HuH-7 (cell line): ENCODE results near the gene GLO1.
"Not testable (repeated sequence)": the region's sequence is repeated elsewhere in the genome, so short reads cannot be mapped to it uniquely, and the experiment has no call there.

Experiments used
- DNase-seq: peaks from one replicate; pipeline ENCODE4 v3.0.0; 2011; ENCODE audit warnings: low spot score

Gene GLO1

DNA sequence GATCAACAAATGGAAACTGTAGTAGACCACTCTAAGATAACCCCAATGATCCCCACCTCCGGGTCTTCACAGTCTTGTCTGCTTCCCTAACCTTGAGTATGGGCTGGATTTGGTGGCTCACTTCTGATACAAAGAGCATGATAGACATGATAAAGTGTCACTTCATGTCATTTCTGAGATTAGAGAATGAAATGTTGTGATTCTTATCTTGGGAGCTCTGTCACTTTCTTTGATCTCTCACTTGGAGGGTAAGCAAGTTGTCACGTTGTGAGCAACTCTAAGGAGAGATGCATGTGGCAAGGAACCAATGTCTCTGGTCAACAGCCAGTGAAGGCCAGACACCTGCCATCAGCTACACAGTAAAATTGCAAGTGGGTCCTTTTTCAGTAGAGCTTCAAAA lies 3.0 kb upstream of the GLO1 start:
- DNase-seq = no peak

DNA sequence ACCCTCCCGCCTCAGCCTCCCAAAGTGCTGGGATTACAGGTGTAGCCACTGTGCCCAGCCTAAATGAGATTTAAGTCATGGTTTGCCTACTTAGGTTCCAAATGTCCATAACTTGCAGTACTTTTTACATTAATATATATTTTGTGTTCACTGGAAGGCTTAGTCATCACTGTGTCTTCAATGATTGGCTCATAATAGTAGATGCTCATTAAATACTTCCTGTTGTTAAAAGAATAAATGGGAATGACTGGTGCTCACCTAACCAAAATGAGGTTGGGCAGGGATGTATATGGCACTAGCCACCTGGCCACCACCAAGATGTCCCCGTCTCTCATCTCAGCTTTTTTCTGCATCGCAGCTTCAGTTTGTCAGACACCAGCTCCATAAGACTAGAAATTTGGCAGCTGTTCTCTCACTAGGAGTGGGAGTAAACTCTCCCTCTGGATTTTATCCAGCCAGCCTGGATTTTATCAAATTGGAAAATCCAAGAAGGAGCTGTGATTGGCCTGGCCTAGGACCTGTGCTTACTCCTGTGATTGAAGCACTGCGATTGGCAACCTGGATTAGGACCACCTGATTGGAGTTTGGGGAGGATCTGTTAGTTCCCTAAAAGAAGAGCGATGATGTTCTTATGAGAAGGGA lies 1.1 kb upstream of the GLO1 start:
- no peak for DNase-seq

- DNase-seq = no peak
Observed at GRCh38 chr6:38701551-38701950, 1.4 kb downstream of the GLO1 start.

GRCh38 chr6:38699702-38700101 lies 3.2 kb downstream of the GLO1 start:
- not testable (repeated sequence) for DNase-seq

GRCh38 chr6:38697846-38698245 lies 5.1 kb downstream of the GLO1 start:
- DNase-seq = no peak

DNA sequence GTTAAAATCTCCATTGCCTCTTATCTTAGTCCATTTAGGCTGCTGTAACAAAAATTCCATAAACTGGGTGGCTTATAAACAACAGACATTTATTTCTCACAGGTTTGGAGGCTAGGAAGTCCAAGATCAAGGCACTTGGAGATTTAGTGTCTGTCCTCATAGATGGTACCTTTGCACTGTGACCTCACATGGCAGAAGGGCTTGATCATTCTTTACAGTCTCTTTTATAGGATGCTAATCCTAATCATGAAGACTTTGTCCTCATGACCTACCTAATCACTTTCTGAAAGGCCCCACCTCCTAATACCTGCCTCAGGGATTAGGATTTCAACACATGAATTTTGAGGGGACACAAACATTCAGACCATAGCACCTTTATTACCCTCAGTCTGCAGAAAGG lies 6.6 kb downstream of the GLO1 start:
- no peak for DNase-seq

DNA sequence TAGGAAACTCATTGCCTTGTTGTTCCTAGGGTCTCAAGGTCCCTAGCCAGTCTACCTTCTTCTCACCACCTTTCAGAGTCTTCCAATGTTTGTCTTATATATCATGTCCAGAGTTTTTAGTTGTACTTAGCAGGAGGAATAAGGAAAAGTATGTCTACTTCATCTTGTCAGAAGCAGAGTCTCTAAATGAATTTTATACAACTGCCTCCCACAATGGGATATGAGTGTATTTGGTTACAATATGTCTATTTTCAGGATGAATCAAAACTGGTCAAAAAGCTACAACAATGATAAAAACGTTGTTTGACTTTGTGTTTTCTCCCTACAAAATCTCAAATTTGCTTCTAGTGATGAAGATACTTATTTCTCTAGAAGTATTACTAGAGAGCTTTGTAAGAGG lies 7.0 kb downstream of the GLO1 start:
- no peak for DNase-seq

GRCh38 chr6:38695227-38695900 lies 7.6 kb downstream of the GLO1 start:
- DNase-seq = no peak

- DNase-seq = no peak
Observed at GRCh38 chr6:38688579-38689087, 14.3 kb downstream of the GLO1 start.

DNA sequence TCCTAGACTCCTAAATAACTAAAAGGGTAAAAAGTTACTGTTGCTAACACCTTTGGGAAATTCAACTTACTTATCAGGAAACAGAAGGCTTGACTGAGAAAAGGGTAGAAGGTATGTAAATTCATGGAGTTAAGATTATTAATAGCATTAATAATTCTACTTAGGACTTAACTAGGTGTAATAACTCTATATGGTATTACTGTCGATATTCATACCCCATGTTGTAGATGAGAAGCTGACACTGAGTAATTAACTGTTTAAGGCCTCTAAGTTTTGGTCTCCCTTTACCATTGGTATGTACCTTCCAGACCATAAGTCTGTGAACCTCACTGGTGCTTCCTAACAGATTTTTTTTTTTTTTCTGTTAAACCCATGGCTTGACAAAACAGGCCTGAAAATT lies 15.4 kb downstream of the GLO1 start:
- DNase-seq = no peak

GRCh38 chr6:38687043-38687353 lies 15.9 kb downstream of the GLO1 start:
- no peak for DNase-seq

DNA sequence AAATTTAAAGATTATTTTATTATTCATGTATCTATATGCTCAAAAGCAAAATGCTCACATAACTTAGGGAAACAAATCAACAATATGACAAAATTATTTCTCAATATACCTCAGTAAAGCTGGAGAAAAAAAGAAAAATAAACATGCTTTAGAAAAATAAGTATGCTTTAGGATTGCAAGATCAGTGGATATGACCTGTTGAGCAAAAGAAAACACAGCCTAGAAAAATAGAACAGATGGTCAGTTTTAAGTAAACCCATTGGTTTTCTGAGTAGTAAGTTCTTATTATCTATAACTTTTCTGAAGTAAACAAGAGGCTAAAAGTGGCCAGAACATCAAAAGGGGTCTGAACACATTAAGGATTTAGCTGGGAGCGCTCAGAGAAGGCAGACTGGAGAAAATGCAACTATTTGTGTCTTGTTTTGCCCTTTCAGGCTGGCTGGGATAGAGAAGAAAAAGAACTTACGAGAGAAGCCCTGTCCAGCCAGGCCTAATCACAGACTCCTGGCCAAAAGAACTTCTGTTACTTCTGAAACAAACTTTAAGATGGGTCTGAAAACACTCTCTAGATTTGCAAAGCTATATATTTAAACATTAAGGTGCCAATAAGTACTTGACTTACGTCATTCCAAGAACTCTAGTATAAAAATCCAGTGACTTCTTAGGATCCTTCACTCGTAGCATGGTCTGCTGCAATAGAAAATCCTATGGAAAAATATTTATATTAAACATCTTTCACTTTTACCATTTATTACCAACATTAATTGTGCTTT lies 16.5 kb downstream of the GLO1 start:
- DNase-seq = no peak

DNA sequence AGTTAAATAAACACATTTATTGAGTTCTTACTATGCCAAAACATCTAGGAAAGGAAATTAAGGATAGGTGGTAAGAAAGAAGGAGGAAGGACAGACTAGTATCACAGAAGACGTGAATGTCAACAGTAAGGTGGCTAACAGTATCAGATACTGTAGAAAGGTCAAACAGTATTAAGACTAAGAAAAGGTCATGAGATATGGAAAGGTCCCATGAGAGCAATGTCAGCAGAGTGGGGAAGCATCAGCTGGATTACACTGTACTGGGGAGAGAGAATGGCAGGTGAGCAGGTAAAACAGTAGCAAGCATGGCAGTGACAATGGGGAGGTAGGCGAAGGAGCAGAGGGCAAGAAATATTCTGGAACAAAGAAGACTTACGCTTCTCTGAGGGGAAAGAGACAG lies 18.0 kb downstream of the GLO1 start:
- no peak for DNase-seq

DNA sequence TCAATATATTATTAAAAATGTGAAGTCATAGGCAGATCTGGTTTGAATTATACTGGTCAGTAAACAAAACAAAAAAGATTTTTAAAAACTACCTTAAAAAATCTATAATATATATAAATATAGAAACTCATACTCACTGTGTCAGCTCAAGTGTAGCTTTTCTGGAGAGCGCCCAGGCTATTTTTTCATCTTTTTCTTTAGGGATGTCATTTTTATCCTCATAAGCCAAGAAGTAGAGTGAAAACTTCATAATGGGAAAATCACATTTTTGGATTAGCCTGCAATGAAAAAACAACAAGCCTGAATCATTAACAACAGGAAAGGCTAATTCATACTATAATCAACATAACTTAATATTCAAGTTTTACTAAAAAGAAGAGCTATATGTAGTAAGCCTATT lies 18.7 kb downstream of the GLO1 start:
- no peak for DNase-seq

- no peak for DNase-seq
Observed at GRCh38 chr6:38681850-38682249, 21.1 kb downstream of the GLO1 start.

DNA sequence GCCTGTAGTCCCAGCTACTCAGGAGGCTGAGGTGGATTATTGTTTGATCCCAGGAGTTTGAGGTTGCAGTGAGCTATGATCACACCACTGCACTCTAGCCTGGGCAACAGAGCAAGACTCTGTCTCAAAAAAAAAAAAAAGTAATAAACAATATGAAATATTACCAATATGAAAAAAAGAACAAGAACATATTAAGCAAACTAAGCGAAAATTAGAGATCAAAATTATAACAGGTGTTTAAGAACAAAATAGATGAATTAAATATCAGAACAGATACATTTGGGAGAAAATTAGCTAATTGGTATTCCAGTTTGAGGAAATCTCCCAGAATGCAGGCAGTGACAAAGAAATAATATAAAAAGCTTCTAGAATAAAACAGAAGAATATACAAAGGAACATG lies 23.3 kb downstream of the GLO1 start:
- no peak for DNase-seq

DNA sequence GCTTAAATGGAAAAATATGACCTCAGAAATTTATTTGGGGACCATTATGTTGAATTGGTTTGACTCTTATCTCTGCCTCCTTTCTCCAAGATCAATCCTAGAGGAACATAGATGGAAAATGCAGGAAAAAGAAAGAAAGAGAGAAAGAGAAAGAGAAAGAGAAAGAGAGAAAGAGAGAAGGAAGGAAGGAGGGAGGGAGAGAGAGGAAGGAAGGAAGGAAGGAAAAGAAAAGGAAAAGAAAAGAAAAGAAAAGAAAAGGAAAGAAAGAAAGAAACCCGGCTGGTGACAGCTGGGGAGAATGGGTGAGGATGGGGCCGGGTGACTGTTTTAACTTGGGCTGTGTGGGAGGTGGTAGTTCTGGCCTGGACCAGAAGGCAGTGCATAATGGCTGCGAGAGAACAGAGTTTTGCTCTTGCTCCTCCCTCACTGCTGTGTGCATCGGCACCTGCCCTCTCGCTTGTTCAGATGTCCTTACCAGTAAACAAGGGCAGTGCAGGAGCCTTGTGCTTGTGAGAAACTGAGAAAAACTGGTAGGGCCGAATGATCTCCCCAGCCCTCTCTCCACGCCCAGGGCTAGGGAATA lies 24.7 kb downstream of the GLO1 start:
- no peak for DNase-seq

GRCh38 chr6:38676974-38677544 lies 25.9 kb downstream of the GLO1 start:
- DNase-seq = no peak

GRCh38 chr6:38676236-38676973 lies 26.5 kb downstream of the GLO1 start:
- DNase-seq = no peak

DNA sequence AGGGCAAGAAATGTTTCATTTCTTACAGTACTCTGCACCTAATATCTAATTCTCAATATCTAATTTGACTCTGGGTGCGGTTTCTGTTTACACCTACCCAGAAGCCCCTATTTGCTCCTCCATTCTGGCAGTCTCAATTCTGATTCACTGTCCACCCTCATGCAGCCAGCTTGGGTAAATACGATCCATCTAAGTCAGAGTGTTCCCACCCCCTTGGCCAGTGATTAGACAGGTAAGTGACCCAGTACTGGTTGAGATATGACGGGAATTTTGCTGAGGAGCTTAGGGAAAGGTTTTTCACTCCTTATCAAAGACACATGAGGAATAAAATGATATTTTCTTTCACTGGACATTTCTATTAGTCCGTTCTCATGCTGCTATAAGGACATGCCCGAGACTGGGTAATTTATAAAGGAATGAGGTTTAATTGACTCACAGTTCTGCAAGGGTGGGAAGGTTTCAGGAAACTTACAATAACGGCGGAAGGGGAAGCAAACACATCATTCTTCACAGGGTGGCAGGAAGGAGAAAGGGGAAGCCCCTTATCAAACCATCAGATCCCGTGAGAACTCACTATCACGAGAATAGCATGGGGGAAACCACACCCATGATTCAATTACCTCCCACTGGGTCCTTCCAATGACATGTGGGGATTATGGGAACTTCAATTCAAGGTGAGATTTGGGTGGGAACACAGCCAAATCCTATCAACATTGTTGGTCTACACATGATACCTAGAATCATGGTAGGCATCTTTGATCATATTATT lies 29.4 kb downstream of the GLO1 start:
- no peak for DNase-seq

GRCh38 chr6:38671885-38672467 lies 31.0 kb downstream of the GLO1 start:
- DNase-seq = peak; percentile 42
